ENCODE data around the gene C20orf96. TPM values are rescaled to one million over a fixed set of nuclear protein-coding genes. Genes with fewer than 3 reads are reported as not detected.
A peak's percentile ranks its signal among the peaks of the same experiment; 100 is the strongest.
"Not testable (repeated sequence)": the region's sequence is repeated elsewhere in the genome, so short reads cannot be mapped to it uniquely, and the experiment has no call there.

The C20orf96 gene
- total RNA-seq, 1 donor = 4.8 TPM

DNA sequence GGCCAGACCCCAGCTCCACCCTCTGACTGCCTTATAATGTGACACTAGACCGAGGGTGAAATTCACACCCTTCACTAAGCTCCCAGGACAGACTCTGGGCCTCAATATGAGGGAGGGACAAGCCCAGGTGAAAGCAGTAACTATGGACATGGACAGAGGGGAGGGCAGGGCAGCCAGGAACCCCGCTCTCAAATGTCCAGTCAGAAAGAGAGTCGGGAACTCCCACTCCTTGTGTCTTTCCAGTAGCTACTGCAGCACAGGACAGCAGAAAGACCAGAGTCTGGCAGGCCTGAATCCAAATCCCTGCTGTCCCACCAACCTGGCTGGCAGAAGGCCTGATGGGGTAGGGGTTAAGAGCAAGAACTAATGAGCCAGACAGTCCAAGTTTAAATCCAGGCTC is 6.4 kb downstream of the C20orf96 start:
- DNase-seq (ENCODE audit: low read depth in 2 of 3, low spot score in 2 of 3) = no peak

DNA sequence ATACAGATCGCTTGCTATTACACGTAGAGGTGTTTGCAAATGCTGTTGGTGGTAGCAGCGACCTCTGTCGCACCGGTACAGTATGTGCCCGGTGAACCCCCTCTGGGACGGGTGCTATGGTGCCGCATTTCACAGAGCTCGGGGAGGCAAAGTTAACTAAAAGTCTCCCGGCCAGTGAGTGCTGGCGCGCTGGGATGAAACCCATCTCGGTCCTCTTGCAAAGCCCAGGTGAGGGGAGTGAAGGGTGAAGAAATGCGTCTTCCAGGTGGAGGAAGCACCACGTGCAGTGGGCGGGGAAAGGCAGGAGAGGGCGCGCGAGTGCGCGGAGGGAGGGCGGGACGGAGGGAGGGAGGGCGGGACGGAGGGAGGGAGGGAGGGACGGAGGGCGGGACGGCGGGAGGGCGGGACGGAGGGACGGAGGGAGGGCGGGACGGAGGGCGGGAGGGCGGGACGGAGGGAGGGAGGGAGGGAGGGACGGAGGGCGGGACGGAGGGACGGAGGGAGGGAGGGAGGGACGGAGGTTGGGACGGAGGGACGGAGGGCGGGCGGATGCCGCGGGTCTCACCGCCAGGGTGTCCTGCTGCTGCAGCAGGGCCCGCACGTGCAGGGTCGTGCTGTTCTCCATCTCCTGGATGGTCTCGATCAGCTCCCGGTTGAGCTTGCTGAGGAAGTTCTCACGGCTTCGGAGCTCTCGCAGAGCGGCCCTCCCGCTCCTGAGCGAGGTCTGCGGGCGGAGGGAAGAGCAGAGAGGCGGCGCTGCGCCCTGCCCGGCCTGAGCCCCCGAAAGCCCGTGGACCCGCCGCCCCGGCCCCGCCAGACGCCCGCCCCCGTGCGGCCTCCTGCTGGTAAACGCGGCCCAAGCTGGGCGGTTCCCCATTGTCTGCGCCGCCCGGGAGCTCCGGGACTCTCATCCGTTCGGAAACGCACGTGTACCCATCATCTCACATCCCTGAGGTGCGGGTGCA is 11.7 kb downstream of the C20orf96 start:
- no peak for DNase-seq (ENCODE audit: low read depth in 2 of 3, low spot score in 2 of 3)

DNA sequence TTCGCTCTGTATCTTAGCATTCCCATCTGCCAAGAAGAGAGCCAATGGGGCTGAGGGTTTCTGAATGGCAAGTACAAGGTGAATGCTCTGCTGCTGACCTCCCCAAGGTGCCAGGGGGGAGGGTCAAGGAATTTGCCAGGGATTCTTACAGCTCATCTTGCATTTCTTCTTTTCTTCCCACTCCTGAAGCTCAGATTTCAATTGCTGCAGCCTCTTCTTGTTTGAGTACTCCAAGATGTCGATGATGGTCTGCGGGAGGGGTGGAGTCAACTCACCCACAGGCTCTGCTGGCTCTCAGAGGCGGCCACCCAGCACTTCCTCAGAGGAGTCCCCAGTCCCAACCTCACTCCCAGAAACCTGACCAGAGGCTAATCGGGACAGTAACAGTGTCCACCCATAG is 12.4 kb downstream of the C20orf96 start:
- no peak for DNase-seq (ENCODE audit: low read depth in 2 of 3, low spot score in 2 of 3)

DNA sequence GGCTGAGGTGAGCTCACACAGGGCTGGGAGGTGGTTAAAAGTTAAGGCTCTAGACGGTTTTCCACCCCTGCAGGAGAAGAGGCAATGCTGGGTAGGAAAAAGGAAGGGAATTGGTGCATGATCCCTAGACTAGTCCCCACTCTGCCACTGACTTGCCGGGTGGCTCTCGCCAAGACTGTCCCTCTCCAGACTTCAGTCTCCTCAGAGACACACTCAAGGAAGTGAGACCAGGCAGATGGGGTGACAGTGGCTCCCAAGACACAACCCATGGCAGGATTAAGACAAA is 13.1 kb downstream of the C20orf96 start:
- no peak for DNase-seq (ENCODE audit: low read depth in 2 of 3, low spot score in 2 of 3)

DNA sequence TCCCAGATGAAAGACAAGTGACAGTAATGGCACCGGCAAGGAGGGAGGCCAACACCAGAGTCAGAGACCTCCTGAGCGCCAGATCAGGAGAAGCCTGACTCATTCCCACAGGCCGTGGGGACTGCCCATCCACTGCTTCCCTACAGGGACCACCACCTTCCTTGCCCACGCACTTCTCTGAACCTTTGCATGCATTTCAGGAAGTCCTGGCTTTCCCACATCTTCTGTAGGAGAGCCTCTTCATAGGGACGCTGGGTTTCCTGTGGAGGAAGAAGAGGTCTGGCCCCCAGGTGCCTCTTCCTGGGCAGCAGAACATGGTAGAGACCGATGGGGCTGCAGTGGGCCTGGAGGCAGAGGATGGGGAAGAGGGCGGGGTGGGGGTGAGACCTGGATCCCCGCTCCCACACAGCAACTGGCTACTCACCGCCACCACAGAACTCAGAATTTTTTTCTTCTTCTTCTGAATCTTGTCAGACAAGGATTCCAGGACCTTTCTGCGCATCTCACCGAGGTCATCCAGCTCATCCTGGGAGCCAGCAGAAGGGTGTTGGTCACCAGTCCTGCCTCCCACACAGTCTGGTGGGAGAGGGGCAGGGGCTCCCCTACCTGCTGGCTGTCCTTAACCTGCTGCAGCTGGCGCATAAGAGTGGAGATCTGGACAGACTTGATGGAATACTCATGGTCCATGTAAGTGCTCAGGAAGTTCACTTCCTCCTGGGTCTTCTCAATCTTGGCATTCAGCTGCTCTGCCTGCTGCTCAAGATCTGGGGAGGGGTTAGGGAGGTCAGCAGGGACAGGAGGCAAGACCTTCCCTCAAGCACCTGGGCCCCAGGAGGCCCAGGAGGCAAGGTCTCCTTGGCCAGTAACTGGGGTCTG is 13.7 kb downstream of the C20orf96 start:
- no peak for DNase-seq (ENCODE audit: low read depth in 2 of 3, low spot score in 2 of 3)

DNA sequence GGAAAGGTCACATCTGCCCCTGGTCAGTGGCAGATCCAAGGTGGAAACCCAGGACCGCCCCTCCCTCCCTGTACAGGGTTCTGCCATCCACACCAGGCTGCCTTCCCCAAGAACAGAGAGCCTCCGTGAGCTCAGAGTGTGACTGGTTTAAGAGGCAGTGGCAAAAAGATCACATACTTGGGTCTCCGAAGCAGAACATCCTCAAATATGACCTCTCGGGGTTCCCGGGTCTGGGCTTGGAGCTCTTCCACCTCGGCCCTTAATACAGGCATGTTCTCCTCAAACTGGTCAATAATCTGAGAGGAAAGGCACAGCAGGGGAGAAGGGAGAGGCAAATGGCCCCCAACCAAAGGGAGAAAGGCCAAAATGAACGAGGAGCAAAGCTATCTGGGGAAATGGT is 14.8 kb downstream of the C20orf96 start:
- no peak for DNase-seq (ENCODE audit: low read depth in 2 of 3, low spot score in 2 of 3)

DNA sequence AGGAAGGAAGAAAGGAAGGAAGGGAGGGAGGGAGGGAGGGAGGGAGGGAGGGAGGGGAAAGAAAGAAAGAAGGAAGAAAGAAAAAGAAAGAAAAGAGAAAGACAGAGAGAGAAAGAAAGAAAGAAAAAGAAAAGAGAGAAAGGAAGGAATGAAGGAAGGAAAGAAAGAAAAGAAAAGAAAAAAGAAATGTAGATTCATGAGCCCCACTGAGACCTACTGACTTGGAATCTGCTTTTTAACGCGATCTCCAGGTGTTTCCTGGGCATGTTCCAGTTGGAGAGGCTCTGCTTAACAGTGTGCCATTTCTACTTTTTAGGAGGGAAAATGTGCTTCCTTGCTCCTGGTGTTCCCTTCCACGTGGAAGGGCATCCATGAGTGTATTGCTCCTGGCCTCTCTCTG is 16.7 kb downstream of the C20orf96 start:
- no peak for DNase-seq (ENCODE audit: low read depth in 2 of 3, low spot score in 2 of 3)

DNA sequence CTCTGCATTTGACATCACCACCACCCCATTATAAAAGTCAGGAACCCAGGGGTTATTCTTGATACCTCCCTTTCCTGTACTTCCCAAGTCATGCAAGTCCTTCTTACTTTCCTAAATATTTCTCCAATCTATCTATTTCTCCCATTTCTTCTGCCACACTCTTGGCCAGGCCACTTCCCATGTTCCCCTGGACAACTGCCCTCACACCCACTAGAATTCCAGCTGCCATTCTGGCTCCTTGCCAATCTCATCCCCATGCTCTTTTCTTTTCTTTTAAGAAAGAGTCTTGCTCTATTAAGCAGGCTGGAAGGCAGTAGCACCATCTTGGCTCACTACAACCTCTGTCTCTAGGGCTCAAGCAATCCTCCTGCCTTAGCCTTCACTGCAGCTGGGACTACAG is 17.8 kb downstream of the C20orf96 start:
- DNase-seq (ENCODE audit: low read depth in 2 of 3, low spot score in 2 of 3) = no peak

DNA sequence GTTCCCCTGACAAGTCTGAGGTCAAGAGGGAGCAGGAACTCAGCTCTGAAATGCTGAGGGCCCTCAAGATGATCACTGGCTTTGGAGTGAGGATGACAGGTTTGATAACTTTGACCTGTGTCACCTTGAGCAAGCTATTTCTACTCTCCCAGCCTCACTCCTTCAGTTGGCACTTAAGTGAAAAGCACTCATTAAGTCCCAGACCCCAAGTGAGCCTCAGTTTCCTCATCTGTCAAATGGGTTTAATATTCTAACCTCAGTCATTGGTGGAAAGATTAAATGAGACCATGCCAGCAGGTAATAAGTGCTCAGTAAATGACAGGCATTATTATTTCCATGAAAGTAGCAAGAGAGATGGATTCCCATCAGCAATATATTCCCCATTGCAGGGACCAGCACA is 19.0 kb downstream of the C20orf96 start:
- DNase-seq (ENCODE audit: low read depth in 2 of 3, low spot score in 2 of 3) = no peak

DNA sequence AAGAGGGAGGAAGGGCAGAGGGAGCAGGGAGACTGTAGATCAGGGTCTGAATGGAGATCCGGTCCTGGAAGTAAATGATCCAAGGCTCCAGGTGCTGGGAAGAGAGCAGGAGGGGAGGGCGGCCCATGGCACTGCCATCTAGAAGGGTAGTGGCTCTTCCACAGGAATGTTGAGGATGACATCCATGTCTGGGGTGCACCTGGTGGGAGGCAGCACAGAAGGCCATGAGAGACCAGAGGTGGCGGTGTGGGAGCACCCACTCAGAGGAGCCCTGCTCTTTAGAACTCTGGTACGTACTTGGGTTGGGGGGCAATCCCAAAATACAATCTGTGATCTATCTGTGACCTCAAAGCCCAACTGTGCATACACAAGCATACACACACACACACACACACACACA is 19.5 kb downstream of the C20orf96 start:
- no peak for DNase-seq (ENCODE audit: low read depth in 2 of 3, low spot score in 2 of 3)

DNA sequence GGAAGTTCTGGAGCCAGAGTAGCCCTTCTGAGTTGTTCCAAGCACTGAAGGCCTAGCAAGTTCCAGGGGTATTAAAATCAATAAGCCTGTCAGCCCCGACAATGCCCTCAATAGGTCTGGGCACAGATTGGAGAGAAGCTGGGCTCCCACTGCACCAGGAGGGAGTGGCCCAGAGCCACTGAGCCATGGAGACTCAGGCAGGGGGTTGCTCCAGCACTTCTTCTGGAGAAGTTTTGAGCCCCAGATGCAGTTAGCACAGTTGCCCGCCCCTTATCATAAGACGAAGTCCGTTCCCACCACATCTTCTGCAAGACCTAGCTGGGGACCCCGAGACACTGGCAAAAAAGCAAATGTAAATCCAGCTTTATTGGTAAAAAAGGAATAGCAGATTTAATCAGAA is 20.0 kb downstream of the C20orf96 start:
- DNase-seq (ENCODE audit: low read depth in 2 of 3, low spot score in 2 of 3) = no peak

DNA sequence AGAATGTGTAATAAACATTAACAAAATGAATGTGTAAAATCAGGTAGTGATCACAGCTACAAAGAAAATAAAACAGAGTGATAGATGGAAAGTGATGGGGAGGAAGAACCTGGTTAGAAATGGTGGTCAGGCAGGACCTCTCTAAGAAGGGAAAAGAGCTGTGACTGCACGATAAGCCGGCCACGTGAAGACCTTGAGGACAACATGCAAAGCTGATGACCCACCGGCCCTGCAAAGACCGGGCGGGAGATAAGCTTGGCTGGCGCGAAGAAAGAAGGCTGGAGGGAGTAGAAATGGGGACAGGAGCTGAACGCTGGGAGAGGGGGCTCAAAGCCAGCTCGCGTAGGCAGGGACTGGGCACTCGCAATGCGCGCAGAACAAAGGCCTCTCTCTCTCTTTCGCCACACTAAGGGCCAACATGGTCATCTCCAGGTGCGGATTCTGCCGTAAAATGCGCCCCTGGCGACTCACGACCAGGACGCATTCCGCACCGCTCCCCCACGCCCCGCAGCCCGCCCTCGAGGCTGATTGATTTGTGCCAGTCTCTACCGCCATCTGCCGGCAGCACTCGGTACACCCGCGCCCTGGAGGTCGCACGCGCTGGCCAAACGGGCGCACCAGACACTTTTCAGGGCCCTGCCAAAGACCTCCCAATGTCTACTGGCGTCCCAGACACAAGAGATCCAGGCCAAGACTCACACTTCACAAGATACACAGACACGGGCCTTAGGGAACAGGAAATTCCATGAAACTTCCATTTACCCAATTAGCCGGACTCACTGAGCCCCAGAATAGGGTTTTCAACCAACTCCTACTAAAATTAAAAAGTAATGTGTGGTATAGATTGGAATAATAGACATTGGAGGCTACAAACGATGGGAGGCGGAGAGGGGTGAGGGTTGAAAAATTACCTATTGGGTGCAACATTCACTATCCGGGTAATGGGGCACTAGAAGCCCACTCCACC is 23.7 kb downstream of the C20orf96 start:
- DNase-seq (ENCODE audit: low read depth in 2 of 3, low spot score in 2 of 3) = peak; percentile 76 to 89 (median 87)

DNA sequence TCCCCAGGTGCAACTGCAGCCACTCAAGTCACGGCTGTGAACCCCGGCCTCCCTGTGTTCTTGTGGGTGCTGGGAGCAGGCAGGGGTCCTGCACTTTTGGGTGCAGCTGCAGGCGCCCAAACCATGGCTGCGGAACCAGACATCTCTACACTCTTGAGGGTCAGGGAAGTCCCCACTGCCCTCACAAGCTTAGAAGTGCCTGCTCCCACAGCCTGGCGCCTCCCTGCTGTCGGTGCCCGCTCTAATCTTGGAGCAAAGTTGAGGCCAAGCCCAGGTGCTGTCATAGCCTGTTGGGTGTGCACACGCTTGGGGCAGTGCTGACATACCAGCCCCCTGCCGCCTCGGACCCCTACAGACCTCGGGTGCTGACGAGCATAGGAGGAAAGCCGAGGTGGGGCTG is 26.8 kb downstream of the C20orf96 start:
- DNase-seq (ENCODE audit: low read depth in 2 of 3, low spot score in 2 of 3) = no peak

DNA sequence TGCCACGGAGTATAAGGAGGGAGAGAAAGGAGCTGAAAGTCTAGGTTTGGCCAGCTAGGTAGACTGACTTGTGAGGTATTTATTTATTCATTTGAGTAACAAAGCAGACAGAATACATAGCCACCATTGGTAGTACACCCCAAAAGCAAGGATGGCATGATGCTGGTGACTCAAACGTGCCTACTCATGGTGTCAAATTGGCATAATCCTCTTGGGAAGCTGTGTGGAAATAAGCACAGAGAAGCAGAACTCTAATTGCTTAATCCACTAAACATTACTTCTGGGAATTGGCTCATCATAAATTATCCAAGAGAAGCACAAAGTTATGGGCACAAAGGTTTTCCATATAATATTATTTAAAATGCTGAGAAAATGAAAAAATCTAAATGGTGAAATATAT is 30.6 kb downstream of the C20orf96 start:
- DNase-seq (ENCODE audit: low read depth in 2 of 3, low spot score in 2 of 3) = no peak

DNA sequence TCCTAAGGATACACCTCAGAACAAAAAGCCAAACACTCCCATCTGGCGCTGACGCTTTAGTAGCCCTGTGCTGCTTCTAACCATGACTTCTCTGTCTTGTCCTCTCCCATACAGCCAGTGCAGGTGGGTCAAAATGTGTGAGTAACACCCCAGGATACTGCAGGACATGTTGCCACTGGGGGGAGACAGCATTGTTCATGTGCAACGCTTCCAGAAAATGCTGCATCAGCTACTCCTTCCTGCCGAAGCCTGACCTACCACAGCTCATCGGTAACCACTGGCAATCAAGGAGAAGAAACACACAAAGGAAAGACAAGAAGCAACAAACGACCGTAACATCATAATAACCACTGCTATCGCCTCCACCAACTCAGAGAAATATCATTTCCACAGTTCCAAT is 31.6 kb downstream of the C20orf96 start:
- DNase-seq (ENCODE audit: low read depth in 2 of 3, low spot score in 2 of 3) = peak in 2 of 3 donors; percentile 52 to 54

DNA sequence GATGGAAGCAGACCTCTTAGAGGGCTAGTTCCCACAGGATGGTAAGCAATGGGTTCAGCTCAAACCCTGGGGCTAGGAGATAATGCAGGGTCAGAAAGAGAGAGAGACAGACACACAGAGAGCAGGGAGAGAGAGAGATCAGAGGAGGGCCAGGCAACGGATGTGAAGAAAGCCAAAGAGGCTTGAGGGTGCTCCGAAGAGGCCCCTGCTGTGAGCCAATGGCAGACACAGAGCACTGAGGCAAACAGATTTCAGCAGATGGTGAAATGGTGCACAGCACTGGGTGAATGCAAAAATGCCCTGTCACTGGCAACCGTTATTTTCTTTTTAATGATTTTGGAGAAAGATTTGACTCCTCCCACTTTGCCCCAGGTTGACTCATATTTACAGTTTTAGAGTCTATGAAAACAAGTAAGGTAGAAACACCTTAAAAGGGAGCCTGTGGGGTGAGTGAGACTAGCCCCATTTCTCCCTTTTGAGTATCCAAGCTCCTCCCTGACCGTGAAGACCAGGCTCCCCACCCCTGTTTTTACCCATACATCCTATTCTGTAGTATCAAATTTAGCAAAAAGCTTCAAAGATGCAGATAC is 32.2 kb downstream of the C20orf96 start:
- no peak for DNase-seq (ENCODE audit: low read depth in 2 of 3, low spot score in 2 of 3)

DNA sequence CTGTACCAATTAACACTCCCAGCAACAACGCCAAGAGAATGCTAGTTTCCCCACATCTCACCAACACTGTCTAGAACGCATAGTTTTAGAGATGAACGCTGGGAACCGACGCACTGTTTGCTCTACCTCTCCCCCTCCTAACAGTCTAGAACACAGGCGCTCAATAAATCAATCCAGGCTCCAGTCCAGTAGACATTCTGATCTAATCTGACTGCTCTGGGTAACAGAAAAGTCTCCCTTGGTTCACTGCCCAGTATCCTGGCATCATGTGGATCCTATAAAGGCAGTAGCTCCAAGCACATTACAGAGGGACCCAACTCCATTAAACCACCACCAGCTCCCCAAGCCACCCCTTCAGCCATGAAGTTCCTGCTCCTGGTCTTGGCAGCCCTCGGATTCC is 33.1 kb downstream of the C20orf96 start, which contains the start of gene DEFB132:
DEFB132 (plus strand) TSS at position 306 of the 400 bp plus-strand sequence; CDS start at position 361, 55 bp downstream.
- no peak for DNase-seq (ENCODE audit: low read depth in 2 of 3, low spot score in 2 of 3)

DNA sequence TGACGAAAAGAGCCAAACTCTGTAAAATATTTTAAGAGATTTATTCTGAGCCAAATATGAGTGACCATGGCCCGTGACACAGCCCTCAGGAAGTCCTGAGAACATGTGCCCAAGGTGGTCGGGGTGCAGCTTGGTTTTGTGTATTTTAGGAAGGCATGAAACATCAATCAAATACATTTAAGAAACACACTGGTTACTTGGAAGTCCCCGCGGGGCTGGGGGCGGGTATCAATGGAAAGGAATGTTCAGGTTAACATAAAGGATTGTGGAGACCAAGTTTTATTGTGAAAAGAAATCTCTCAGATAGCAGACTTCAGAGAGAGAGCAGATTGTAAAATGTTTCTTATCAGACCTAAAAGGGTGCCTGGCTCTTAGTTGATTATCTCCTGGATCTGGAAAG is 37.1 kb downstream of the C20orf96 start:
- DNase-seq (ENCODE audit: low read depth in 2 of 3, low spot score in 2 of 3) = not testable (repeated sequence)

DNA sequence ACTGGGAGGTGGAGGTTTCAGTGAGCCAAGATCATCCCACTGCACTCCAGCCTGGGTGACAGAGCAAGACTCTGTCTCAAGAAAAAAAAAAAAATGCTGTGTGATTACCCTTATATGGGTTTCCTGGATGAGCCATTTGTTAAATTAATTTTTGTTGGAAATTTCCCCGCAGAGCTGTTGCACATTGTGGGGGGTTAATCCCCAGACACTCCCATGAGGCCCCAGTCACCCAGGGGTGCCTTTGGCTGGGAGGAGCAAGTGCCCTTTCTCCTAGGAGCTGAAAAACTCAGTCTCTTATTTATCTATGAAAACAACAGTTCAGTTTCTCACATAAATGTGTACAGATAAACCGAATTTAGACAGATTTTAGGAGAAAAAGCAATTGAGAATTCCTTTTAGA is 37.7 kb downstream of the C20orf96 start:
- no peak for DNase-seq (ENCODE audit: low read depth in 2 of 3, low spot score in 2 of 3)

DNA sequence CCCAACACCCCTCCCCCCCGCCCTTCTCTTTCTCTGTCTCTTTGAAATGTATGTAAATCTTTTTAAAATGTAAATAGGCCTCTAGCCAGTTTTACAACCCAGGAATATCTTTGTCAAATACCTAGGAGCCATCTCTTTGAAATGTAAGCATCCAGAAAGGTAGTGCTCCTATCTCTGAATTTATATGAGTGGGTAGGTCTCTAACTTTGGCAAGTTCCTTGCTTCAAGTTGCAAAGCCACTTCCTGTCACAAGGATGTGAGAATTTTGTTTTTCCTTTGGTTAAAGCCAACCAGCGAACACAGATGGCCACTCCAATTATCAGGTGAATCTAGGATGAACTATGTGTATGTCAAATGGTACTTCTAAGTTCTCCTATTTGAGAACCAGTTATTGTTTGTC is 39.2 kb downstream of the C20orf96 start:
- no peak for DNase-seq (ENCODE audit: low read depth in 2 of 3, low spot score in 2 of 3)
